Coronary artery (tissue), 2 donors: ENCODE measurements around the gene LNPEP.

Experiments used
- DNase-seq: peaks from one replicate; pipeline ENCODE4 v3.0.0-alpha.2; 2017; ENCODE audit warnings: low spot score
- H3K27ac ChIP-seq, 2 donors: fragments of 200-600 bp; sonication (generic); one replicate each; pipeline ENCODE4 v1.5.1; 2016 to 2019
- H3K4me3 ChIP-seq: fragments of 200-600 bp; sonication (generic); 2 replicates; pipeline ENCODE4 v1.5.1; 2016; ENCODE audit warnings: mild to moderate bottlenecking, moderate library complexity
- TF ChIP-seq, protein P1 (sequence below): fragments of 200-600 bp; sonication (generic); IDR thresholded peaks from one replicate; pipeline ENCODE4 v1.5.1; 2019; ENCODE audit warnings: antibody characterized with exemption

The LNPEP gene

DNA sequence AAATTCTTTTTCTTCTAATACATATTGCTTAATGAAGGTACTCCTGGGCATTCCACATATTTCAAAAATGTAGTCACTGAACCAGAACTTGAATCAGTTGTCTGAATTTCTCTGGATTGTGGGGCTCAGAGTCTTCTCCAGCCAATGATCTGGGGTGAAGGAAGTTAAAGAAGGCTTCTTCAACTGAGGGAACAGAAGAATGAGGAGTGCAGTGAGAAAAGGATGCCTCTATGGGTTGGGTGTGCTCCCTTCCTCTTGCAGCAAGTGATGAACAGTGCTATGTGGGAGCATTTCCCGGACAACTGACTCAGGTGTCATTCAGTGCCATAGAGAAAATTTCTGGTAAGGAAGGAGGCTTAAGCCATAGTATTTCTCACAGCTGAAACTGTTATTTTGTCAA lies 7.9 kb downstream of the LNPEP start:
- TF ChIP-seq, protein P1, sequence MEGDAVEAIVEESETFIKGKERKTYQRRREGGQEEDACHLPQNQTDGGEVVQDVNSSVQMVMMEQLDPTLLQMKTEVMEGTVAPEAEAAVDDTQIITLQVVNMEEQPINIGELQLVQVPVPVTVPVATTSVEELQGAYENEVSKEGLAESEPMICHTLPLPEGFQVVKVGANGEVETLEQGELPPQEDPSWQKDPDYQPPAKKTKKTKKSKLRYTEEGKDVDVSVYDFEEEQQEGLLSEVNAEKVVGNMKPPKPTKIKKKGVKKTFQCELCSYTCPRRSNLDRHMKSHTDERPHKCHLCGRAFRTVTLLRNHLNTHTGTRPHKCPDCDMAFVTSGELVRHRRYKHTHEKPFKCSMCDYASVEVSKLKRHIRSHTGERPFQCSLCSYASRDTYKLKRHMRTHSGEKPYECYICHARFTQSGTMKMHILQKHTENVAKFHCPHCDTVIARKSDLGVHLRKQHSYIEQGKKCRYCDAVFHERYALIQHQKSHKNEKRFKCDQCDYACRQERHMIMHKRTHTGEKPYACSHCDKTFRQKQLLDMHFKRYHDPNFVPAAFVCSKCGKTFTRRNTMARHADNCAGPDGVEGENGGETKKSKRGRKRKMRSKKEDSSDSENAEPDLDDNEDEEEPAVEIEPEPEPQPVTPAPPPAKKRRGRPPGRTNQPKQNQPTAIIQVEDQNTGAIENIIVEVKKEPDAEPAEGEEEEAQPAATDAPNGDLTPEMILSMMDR, result no peak
- no peak for DNase-seq
- Histone ChIP-seq H3K4me3 (no peak overlapping the region), H3K27ac (no peak overlapping the region)

DNA sequence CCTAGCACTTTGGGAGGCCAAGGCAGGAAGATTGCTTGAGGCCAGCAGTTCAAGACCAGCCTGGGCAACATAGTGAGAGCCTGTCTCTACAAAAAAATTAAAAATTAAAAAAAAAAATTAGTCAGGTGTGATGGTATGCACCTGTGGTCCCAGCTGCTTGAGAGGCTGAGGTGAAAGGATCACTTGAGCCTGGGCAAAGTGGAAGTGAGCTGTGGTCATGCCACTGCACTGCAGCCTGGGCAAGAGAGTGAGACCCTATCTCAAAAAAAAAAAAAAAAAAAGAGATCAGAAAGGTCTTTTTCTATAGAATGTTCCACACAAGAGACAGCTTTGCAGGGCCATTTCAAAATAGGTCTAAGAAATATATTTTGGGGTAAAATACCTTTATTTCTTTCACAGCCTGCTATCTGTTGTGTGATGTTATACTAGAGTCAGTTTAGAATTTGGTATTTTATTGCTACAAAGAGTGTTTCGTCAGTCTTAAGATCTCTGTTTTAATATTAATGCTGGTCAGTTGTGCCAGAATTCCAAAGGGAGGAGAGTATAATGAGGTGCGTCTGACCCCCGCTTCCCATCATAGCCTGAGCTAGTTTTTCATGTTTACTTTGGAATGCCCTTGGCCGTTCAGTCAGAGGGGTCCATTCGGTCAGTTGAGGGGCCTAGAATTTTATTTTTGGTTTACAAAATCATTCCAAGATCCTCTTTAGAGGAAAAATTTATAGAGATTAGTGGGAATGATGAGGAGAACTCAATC lies 9.4 kb downstream of the LNPEP start:
- no peak for DNase-seq
- no peak overlapping the region for H3K27ac ChIP-seq
- H3K4me3 ChIP-seq, result no peak overlapping the region
- TF ChIP-seq, protein P1, result no peak

DNA sequence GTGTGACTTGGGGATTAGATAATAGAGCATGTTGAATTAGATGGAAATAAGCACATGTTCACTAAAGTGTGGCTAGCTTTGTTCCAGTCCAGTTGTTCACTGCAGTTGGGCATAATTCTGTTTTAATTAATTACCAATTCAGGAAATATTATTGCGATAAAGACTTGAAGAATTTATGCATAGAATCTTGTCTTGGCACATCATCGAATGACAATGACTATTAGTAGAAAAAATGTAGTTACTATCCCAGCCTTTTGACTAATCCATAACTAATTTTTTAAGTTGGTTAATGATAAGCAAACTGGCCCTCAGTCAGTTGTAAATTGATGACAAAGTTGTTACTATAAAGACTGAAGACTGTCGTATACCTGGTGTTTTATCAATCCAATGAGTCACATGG lies 10.5 kb downstream of the LNPEP start:
- Histone ChIP-seq H3K4me3 (no peak overlapping the region), H3K27ac (no peak overlapping the region)
- DNase-seq, result no peak
- TF ChIP-seq, protein P1, result no peak

DNA sequence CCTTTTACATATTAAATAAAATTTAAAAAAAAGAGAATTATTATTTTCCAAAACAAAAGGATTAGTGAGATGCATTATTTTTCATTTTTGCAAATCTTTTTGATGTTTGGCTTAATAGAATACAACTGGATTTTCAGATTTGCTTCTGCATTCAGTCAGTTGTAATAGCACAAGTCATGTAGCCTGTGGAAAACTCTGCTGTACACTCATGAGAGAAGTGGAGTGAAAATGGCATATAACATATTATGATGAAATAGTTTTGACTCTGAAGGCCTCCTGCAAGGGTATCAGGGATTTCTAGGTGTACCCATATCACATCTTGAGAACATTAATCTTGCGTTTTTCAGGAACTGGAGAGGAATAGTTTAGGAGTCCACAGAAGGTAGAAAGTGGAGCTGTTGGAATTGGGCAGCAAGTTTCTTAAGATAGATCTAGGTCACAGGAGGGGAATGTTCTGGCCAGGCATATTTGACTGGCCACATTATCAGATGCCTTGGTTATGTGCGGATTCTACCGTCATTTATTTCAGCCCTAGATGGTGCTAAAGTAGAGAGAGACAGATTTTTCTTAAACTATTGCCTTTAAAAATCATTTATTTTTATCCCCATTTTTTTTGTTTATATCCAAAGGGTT lies 16.4 kb downstream of the LNPEP start:
- no peak for DNase-seq
- Histone ChIP-seq H3K27ac (peak overlapping the region; percentile 69 to 80), H3K4me3 (no peak overlapping the region)
- TF ChIP-seq, protein P1, result no peak

DNA sequence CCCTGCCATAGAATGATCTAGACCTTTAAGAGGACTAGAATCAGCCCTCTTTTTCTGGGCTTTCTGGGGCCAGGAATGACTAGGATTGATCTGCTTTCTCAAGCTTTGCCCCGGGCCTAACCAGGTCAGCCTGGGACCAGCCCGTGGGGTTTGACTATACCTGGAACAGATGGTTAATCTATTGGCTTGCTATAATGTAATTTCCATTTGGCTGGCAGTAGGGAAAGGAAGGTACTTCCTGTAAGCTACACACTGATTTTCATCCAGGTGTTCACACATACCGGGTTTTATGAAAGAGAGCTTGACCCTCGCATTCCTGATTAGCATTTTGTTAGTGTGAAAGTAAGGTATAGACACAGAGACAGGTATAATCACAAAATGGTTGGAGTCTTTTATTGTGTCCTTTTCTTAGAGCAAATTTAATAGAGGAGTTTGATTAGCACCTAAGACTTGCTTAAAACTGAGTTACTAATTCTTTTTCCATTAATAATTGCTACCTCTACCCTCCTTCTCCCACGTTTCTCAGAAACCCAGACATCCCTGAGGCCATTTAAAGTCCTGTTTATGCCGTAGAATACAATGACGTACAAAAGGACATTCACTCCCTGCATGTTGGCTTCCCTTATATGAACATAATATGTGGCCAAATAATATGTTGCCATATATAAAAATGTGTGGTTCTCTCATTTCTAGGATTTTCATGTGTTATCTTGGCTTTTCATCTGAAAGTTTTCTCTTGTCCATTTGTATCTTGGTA lies 17.3 kb downstream of the LNPEP start:
- Histone ChIP-seq H3K27ac (peak overlapping the region; percentile 69 to 80), H3K4me3 (no peak overlapping the region)
- no peak for DNase-seq
- TF ChIP-seq, protein P1, result no peak

DNA sequence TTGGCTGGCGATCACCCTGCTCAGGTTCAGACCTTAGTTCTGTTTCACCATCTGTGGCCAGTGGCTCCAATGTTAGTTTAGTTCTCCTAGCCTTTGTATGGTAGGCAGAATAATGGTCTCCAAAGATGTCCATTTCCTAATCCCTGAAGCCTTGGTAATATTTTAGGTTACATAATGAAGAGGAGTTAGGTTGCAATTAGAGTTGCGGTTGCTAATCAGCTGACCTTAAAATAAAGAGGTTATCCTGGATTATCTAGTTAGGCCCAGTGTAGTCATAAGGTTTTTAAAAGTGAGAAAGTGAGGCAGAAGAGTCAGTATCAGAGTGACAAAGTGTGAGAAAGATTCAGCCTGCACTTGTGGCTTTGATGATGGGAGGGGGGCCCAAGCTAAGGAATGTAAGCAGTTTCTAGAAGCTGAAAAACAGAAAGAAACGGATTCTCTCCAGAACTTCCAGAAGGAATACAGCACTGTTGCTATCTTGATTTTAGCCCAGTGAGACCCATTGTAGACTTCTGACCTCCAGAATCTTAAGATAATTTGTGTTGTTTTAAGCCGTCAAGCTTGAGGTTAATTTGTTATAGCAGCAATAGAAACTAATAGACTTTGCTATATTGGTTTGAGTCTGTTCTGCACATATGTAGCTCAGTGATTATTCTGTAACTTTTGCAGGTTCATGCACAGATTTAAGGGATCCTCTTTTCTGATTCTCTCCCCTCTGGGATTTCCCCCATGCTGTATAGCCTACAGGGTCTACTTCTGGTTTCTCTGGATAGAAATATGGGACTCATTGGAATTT lies 21.6 kb downstream of the LNPEP start:
- Histone ChIP-seq H3K4me3 (no peak overlapping the region), H3K27ac (no peak overlapping the region)
- TF ChIP-seq, protein P1, result no peak

More for the DNA sequence above, 21.6 kb downstream of the LNPEP start:
- no peak for DNase-seq
